DMS153 (cell line): ENCODE results near the gene RBM19.

ENCODE experiments used
- DNase-seq: peaks from one replicate; lab custom pipeline; 2025; lab: John Stamatoyannopoulos, UW

Gene RBM19

DNA sequence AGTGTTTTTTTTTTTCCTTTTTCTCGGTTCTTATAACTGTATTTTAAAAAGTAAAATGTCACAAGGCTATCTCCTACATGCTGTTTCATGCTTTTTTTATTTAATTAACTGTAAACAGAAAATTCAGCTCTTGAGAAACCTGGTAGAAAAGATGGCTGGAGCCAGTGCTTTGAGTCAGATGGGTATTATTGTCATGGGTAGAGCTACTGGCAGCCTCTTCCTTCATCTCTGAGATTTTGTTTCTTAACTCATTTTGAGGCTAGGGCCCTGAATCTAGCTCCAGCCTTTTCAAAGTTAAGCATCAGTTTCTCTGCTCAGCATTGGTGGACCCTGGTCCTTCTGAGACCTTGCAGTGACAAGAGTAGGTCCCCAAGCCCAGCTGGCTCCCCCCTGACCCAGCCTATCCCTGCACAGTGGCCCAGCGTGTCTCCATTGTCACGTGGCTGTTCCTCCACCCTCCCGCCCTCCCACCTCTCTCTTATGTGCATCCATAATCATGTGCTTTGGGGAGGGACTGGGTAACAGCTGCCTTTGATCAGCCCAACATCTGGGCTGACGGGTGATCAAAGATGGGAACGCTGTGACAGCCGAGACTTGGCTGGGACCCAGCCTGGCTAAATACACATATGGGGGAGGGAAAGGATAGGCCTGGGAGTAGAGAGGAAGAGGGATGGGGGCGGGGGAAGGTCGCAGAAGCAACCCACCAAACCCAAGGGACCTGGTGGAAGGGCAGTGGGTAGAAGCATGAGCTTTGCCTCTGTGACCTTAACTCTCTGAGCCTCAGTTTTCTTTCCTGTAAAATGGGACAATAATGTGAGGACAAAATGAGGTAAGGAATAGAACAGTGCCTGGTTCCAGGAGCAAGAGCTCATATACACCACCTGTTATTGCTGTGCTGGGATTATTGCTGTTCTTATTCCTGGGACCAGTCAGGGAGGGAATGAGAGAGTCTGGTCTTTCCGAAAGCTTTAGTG, 24.4 kb upstream of the RBM19 start:
- DNase-seq, result peak; percentile 28

DNA sequence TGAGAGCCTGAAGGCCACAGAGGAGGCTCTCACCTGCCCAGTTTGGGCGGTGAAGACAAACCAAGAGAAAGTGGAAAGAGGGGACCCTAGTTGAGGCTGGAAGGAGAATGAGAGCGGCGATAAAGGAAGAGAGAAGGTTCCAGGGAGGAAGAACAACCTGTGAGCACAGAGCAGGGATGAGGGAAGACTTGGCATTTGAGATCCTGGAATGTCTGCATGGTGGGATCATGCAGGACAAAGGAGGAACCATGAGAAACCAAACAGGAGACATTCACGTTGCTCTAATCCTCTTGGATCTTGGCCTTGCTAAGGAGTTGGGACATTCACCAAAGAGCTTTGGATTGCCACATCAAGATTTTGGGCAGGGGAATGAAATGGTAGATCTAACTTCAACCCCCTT, 22.9 kb upstream of the RBM19 start:
- no peak for DNase-seq

DNA sequence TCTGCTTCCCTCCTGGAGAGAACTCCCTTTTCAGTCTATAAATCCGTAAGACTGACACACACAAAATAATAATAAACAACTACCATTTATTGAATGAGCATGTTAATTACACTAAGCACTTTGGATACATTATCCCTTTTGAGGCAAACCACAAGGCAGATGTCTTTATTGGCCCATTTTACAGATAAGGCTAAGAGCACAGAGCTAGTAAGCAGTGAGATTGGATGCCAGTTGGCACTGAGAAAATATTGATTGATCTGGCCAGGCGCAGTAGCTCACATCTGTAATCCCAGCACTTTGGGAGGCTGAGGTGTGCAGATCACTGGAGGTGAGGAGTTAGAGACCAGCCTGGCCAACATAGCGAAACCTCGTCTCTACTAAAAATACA, 21.9 kb upstream of the RBM19 start:
- no peak for DNase-seq

DNA sequence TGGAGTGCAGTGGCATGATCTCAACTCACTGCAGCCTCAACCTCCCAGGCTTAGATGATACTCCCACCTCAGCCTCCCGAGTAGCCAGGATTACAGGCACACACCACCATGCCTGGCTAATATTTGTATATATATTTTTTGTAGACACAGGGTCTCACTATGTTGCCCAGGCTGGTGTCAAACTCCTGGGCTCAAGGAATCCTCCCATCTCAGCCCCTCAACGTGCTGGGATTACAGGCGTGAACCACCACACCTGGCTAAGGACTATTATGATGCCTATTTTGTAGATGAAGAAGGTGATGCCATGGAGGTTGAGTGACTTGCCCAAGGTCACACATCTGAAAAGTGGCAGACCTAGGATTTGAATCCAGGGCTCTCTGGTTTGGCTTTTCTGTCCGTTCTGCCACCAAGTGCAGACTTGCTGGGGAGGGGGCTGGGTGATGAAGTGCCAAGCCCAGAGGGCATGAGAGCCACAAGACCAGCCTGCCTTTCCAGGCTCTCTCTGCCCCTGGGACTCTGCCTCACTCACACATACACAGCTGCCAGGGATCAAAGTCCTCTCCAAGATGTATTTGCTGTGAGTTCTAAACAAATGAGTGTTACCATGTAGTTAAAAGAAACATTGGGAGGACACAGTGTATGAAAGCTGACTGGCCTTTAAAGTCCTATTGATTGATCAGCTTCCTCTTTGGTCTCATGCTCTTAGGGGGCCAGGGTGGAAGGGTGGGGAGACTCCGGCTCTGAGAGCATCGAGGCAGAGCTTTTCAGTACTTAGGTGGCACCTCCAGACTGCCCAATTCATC, 21.3 kb upstream of the RBM19 start:
- DNase-seq, result no peak

DNA sequence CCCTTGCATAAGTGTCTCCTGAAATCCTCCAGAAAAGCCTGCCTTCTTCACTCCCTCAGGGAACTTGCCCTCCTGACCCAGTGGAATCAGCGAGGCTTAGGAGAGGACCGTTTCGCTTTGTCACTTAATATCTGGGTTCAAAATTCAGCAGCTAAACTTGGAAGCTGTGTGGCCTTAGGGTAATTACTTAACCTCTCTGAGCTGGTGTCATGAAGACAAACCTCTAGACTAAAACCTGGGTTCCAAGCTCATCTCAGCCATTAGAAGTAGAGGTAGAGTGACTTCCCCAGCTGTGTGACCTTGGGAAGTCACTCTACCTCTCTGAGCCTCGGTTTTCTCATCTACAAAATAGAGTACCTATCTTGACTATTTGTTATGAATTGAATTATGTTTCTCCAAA, 18.3 kb upstream of the RBM19 start:
- DNase-seq, result no peak

DNA sequence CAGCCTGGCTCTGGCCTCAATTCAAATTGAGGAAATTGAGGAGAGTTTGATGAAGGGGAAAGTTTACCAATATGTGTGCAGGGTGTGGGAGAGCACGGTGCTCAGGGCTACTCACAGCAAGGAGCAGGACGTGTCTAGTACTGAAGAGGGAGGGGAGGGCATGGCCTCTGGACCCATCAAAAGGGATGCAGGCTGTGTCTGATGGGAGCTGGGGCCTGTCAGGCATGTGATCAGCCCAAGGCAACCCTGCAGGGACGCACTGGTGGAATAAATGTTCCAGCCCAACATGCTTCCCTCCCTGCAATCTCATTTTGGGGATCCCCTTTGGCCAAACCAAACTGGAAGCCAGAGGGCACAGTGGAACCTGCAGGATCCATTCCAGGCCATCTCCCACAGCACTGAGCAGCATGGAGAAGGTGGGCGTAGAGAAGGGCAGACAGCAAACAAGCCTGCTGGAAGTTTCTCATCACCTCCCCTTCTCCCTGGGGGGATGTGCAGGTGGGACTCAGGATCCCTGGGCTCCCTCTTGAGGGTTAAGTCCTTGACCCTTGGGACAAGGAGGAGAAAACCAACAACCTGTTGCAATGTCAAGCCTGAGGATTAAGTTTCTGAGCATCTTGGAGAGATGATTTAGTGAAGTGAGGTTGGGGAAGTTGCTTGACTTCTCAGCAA, 17.8 kb upstream of the RBM19 start:
- no peak for DNase-seq

DNA sequence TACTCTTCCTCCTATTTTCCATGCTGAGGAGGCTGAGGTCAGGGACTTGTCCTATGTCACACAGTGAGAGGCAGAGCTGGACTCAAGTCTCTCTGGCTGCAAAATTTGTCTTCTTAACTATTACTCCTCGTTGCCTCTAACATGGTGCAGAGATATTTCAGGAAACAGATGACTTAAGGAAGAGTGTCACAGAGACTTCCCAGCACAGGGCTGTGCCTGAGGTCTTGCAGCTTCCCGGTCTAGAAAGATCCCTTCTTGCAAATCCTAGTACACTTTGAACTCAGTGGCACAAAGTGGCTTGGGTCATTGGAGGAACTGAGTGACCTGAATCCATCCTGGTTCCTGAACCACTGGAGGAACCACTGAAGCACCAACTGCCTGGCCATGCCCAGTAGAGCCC, 17.1 kb upstream of the RBM19 start:
- no peak for DNase-seq

DNA sequence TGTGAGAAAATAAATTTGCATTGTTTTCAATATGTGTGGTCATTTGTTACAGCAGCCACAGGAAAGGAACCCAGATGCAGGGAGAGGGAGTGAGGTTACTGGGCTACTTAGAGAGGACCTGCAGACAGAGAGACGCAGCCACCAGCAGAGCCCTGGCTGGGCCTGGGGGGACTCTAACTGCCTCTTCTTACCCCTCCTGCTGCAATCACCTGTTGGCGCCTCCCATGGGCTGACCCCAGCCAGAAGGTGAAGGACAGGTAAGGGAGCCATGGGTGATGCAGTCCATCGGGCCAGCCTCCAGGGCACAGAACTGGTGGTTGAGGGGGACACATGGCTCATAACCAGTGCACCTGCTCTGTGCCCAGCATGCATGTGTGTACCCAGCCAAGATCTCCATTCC, 15.8 kb upstream of the RBM19 start:
- no peak for DNase-seq

DNA sequence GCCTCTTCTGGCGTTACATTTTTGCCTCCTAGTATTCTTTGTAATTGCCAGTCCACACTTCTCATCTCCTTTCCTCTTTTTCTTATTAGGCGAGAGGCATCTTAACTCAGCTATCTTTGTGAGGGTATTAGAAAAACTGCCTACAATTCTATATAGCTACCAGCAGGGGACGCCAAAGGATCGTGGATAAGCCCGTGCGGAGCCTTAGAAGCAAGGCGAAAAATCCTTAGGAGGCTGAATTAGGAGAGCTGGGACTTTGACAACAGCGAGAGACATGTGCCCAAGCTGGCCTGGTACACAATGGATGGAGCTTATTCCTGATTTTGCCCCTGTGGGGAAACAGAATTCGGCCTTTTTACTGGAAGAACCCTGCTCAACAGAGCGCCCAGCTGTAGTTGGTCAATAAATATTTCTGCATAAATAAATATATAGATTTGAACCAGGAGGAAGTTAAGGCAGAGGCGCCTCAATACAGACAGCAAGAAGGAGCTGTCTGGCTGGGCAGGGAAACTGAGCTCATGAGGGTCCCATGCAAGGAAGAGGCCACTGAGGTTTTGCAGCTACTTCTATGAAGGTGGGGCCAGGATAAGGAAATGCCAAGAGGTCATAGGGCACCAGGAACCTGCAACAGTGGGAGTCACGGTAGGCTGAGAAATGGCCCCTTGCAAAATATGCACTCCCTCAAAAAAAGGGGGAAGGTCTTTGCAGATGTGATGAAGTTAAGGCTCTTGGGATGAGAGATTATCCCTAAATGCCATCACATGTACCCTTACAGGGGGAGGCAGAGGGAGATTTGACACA, 14.6 kb upstream of the RBM19 start:
- peak; percentile 75 for DNase-seq

DNA sequence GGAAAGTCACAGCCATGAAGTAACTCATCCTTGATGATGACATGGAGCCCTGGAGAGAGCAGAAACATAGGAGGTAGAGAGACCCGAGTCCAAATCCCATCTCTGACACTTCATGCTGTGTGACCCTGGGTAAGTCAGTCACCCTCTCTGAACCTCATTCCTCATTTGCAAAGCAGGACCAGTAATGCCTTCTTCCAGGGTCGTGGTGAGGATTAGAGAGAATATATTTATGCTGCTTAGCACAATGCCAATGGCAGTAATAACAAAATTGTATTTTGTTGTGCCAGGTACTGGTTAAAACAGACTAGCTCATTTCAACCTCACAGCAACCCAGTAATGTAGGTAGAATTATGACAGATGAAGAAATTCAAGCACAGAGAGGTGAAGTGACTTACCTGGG, 13.9 kb upstream of the RBM19 start:
- DNase-seq, result no peak

DNA sequence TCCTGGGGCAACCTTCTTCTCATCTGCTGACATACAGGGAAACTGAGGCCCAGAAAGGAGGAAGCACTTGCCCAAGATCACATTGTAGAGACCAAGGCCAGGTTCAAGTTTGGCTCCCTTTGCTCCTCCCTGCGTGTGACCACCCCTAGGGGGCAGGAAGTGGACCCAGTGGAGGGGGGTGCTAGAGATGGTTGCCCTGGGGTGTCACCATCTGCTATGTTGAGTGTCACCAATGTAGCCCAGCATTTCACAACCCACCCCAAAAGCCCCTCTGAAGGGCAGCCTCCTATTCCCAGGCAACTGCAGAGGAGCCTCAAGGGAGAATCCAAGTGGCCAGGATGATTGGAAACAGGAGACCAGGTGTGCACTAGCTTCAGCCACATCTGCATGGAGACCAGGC, 12.0 kb upstream of the RBM19 start:
- no peak for DNase-seq

DNA sequence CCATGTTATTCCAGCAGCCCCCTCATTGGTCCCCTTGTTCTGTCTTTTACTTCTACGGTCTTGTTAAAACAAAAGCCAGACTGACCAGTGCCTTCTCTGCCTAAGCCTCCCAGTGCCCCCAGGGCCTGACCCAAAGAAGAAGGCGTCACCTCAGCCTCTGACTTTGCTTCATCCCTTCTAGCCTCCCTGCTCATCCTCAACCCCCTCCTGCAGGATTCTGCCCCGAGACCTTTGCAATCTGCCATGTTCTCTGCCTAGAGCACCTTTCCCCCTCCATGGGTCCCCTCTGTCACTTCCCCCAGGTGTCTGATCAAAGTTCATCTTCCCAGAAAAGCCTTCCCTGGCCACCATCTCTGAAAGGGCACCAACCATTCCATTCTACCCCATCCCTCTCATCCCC, 7.9 kb upstream of the RBM19 start:
- DNase-seq, result no peak

DNA sequence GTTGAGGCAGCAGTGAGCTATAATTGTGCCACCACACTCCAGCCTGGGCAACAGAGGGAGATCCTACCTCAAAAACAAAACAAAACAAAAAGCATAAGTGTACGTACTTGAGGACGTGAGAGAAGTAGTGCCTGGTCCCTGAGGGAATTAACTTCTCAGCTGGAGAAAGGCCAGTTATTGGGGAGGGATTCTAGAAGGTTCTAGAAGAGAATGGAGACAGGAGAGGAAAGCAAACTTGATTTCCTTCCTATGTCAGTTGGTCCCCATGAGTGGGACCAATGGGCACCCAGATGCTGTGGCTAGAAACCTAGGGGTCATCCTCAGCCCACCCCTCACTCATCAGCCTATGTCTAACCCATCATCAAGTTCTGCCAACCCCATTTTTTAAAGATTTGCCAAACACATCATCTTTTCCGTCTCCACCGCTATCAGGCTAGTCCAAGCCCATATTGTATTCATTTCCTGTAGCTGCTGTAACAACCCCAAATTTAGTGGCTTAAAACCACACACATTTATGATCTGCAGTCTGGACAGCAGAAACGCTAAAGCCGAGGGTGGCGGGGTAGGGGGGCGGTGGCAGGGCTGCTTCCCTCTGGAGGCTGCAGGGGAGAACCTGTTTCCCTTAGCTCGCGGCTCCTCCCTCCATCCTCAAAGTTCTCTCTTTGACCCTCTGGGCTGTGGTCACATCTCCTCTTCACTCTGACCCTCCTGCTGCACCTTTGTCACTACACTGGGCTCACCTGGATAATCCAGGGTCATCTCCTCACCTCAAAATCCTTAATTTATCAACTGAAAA, 7.2 kb upstream of the RBM19 start:
- DNase-seq, result no peak

DNA sequence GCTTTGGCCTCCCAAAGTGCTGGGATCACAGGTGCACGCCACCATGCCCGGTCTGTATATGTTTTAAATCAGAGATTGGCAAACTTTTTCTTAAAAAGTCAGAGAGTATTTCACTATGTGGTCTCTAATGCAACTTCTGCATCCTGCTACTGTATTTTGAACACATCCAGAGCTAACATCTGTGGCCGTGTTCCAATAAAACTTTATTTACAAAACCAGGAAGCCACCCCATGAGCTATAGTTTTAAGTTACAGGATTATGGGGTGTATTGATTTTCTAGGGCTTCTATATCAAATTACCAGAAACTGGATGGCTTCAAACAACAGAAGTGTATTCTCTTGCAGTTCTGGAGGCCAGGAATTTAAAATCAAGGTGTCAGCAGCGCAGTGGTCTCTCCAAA, 5.3 kb upstream of the RBM19 start:
- DNase-seq, result no peak

DNA sequence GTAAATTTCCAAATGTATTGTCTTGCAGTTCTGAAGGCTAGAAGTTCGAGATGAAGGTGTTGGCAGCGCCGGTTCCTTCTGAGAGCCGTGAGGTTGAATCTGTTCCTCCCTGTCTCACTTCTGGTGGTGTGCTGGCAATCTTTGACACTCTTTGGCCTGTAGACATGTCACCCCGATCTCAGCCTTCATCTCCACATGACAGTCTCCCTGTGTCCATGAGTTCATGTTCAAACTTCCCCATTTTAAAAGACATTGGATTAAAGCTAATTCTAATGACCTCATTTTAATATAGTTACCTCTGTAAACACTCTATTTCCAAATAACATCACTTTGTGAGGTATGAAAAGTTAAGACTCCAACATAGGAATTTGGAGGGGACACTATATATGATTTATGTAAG, 4.1 kb upstream of the RBM19 start:
- DNase-seq, result no peak

DNA sequence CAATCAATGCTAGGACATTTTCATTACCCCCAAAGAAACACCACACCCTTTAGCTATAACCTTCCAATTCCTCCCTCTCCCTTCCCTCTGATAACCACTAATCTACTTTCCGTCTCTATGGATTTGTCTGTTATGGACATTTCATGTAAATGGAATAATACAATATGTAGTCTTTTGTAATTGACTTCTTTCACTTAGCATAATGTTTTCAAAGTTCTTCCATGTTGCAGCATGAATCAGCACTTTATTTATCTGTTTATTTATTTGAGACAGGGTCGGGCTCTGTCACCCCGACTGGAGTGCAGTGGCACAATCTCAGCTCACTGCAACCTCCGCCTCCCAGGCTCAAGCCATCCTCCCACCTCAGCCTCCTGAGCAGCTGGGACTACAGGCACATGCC, 1.2 kb upstream of the RBM19 start:
- no peak for DNase-seq

DNA sequence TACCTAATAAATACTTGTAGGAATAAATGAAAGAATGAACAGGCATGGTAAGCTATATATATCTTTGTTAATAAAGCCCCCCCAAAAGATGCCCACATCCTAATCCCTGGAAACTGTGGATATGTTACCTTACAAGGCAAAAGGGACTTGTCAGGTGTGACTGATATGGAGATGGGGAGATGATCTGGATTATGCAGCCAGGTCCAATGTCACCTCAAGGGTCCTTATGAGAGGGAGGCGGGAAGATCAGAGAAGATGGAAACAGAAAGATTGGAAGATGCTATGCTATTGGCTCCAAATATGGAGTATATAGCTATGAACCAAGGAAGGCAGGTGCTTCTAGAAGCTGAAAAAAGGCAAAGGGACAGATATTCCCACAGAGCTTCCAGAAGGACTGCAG, 3.4 kb downstream of the RBM19 start:
- DNase-seq, result no peak

DNA sequence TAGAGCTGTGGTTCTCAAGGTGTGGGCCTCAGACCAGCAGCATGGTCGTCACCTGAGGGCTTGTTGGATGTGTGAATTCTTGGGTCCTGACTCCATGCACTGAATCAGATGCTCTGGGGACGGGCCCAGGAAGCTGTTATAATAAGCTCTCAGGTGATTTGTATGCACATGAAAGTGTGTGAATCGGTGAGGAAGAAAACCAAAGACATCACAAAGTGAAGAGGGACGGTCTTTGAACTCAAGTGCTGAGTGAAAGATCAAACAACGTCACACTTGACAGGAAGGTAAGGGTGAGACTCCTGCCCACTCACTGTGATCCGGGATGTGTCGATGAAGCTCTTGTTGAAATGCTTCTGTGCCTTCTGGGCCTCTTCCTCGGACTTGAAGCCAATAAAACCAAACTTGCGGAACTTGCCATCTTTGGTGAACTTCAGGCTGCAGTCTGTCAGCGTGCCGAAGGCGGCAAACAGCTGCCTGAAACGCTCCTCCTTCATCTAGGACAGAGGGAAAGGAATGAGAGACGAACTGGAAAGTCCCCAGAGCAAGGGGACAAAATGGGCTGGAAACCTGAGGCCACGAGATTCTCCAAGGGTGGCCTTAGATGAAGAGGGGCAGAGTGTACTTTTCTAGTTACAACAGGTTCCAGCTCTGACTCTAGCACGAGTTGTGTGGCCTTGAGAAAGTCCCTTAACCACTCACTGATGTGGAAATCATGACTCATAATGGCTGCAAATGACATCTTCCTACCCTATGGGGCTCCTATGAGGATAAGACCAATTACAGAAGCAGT, 4.0 kb downstream of the RBM19 start:
- DNase-seq, result no peak

DNA sequence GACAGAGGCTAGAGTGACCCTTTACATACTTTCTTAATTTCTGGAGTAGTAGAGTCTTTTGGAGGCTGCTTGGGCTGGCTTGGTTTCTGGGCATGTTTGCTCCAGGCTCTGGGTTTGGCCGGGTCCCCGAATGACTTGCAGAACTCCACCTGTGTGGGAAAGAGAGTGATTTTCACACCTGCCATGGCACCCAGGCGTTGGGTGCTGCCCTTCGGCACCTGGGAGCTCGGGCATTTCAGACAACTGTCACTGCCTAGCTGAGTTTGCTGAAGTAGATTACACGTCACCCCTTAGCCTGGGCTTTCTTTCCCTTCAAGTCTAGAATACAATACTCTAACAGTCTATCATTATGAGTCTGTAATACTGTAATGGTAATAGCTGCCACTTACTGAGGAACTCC, 6.1 kb downstream of the RBM19 start:
- no peak for DNase-seq

DNA sequence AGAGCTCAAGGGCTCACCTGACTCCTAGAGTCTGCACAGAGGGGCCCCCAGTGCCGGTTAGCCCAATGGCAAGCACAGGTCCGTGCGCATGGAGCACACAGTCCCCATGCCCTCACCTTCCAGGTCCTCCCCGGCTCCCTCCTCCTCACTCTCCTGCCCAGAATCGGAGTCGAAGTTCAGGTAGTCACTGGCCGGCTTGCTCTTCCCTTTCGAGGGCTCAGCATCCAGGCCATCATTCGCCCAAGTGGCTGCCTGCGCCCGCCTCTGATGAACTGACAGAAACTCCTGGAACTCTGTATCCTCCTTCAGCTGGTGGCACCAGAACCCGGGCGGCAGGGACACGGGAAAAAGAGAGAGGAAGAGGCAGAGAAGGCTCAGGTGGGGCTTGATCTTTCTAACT, 7.0 kb downstream of the RBM19 start:
- no peak for DNase-seq
